Renal cortex interstitium (tissue), 11 donors: ENCODE data around the gene FRMD4B. TPM values are rescaled to one million over a fixed set of nuclear protein-coding genes. Genes with fewer than 3 reads are reported as not detected.
A peak's percentile ranks its signal among the peaks of the same experiment; 100 is the strongest.
"Not testable (repeated sequence)": the region's sequence is repeated elsewhere in the genome, so short reads cannot be mapped to it uniquely, and the experiment has no call there.

Experiments used
- DNase-seq, 11 donors: peaks; one replicate each; pipeline ENCODE4 v3.0.0-alpha.2; 2013; ENCODE audit warnings: low read depth in 9 of 11, low spot score in 4 of 11; ENCODE audit errors: extremely low read depth in 1 of 11
- polyA plus RNA-seq, 3 donors: library from polyadenylated mRNA; unstranded; fragments of 120-200 nt; gene quantifications; one replicate each; pipeline ENCODE4 v1.2.1, GENCODE V29; 2013; ENCODE audit not compliant: insufficient read length in 3 of 3

Gene FRMD4B
- polyA plus RNA-seq, 3 donors = 42.4 to 45.6 (median 45.2) TPM

GRCh38 chr3:69260843-69261405 is 125.0 kb downstream of the FRMD4B start:
- DNase-seq = not testable (repeated sequence)

GRCh38 chr3:69260216-69260787 is 125.6 kb downstream of the FRMD4B start:
- DNase-seq = no peak

- no peak for DNase-seq
Observed at GRCh38 chr3:69259125-69259524, 126.8 kb downstream of the FRMD4B start.

GRCh38 chr3:69255928-69256327 is 130.0 kb downstream of the FRMD4B start:
- no peak for DNase-seq

DNA sequence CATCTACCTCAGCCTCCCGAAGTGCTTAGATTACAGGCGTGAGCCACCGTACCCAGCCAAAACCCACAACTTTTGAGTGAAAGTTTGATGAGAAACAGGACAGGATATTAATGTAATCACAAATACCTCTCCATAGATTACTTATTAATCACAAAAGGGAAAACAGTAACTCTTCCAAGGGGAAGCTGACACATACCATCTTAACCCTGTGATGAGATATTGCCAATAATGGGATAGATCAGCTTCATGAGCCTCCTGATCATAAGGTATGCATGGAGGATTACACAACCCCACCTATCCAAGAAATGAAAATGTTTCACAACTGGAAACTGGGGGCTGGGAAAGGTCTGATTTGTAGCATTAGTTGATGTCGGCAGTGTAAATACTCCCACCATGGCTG is 131.5 kb downstream of the FRMD4B start:
- no peak for DNase-seq

- no peak for DNase-seq
Observed at GRCh38 chr3:69252631-69253030, 133.3 kb downstream of the FRMD4B start.

GRCh38 chr3:69252141-69252540 is 133.7 kb downstream of the FRMD4B start:
- DNase-seq = no peak

DNA sequence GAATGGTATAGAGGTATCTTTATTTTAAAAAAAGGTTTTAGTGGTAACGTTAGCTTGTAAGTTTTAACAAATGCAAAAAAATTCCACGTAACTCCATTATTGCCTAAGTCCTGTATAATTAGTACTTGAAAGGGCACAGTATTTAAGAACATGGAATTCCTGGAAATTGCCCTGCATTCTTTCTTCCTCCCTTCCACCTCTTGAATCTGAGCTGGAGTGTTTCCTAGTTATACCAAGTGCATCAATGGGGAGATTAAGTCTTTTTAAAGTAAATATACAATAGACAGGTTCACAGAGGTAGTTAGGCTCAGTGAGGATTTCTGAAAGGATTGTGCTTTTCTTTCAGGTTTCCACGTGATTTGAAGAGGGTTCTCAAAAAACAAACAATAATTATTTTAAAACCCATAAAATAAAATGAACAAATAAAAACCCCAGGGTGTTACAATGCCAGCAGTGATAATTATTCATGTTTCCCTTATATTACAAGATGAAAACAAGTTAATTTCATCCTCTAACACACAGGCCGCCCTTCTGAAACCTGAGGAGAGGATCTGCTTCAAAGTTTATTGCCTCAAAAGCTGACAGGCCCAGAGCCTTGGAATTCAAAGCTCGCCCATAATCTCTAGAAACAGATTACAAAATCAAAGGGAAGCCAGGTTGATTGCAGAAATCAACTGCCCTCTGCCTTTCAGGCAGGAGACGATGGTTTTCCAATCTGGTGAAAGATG is 134.6 kb downstream of the FRMD4B start:
- DNase-seq = no peak

DNA sequence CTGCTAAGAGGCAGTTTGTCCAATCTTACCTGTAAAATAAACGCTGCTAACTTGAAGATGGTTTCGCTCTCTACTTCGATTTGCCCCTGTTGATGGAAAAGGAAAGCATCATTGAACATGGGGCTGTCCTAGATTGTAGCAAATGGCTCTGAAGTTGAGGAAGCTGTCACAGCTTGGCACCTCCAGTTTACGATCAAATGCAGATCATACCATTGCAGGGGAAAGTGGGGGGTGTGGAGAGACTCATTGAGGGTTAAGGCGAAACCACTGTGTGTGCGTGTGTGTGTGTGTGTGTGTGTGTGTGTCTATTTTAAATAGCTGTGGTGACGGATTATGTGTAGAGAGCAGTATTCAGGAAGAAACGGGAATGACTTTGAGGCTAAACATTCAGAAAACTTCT is 135.9 kb downstream of the FRMD4B start:
- DNase-seq = peak in 9 of 11 donors; percentile 63 to 86 (median 78)

DNA sequence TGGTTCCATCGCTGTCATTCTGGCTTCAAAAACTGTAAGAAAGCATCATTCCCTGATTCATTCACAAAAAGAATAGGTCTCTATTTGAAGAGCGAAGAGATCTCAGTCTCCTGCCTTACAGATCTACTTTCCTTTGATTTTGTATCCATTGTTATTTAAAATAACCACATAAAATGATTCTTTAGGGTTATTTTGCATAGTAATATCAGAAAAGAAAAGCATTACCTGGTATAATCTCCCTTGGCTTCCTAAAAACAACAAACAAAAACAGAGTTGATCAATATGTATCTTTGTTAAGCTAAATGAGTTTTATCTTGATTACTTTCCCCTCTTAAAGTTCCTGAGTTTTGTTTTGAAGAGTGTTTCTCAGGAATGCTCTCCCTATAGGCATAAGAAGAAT is 136.9 kb downstream of the FRMD4B start:
- DNase-seq = no peak

DNA sequence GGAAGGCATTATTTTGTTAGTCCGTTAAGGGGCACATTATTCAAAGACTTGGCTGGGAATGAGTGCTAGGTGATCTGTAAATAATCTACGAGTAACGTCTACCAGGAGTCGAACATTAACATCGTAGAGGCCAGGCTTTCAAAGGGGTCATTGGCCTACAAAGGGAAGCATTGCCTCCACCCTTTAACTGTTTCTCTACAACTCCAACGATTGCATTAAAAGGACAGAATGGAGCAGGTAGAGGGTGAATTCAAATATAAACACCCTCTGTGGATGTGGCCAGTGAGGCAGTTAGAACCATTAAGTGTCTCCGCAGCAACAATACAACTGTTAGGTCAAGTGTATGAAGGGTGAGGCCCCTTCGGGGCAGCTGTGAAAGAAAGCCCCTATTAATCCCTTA is 137.5 kb downstream of the FRMD4B start:
- DNase-seq = peak in 2 of 11 donors; percentile 55 to 73

GRCh38 chr3:69246612-69247011 is 139.3 kb downstream of the FRMD4B start:
- DNase-seq = no peak

DNA sequence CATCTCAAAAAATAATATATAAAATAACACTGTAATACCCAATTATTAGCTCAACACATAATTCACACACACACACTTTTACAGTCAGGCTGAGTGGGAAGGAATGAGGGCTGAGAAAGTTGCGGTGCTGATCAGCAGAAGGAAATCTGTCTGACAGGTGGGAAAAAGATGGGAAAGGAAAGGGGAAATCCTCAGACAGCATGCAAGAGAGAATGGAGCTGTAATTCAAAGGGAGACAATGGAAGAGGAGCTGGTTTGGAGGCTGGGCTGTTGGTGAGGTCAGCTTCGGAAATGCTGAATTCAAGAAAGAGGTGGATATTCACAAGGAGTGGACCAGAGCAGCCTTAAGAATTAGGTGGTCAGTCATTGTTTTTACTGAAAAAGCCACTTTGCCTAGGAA is 141.8 kb downstream of the FRMD4B start:
- no peak for DNase-seq

DNA sequence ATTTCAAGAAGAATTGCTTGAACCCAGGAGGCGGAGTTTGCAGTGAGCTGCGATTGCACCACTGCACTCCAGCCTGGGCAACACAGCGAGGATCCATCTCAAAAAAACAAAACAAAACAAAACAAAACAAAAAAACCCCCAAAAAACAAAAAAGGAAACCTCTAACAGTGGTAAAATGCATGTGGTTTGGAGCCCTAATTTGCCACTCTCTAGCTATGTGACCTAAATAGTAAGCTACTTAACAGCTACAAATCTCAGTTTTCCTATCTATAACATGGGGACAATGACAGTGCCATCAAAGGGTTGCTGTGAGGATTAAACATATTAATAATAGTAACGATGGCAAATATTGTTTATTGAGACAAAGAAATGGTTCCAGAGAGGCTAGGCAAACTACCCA is 144.1 kb downstream of the FRMD4B start:
- DNase-seq = no peak

DNA sequence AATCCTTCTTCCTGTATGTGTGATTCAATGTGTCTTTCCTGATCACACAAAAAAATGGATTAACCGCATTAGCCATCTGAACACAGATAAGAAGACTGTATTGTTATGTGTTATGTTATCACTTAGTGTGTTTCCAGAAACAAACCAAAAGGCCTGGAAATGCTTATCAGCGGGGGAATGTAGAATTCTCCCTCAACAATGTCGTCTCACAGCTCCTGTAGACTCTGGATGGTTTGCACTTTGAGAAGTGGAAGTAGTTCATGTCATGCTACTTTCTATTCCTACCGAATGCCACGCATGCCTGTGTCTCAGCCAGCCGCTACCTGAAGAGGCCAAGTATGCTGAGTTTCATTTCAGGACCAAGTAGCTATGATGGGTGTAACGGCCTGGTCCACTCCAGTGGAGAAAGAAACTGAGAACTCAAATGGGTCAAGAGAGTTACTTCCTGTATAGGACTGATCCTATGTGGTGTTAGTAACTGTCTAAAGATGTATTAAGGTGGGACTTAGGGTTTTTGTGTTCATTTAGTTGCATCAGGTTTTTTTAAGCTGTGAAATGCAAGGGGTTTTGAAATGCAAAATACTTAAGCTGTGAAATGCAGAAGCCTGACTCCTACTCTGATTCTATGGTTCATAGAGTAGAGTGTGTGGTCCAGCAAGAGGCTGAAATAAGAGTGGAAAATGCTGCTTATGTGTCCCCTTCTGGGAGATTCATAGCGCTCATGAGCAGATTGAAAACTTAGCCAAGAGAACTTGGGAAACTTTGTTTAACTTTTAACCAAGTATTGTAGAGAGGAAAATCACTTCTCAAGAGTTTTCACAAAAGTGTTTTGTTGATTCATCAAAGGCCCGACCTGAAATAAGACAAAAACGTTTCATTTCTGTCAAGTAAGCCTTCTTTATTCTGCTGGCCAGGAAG is 145.0 kb downstream of the FRMD4B start:
- DNase-seq = no peak

DNA sequence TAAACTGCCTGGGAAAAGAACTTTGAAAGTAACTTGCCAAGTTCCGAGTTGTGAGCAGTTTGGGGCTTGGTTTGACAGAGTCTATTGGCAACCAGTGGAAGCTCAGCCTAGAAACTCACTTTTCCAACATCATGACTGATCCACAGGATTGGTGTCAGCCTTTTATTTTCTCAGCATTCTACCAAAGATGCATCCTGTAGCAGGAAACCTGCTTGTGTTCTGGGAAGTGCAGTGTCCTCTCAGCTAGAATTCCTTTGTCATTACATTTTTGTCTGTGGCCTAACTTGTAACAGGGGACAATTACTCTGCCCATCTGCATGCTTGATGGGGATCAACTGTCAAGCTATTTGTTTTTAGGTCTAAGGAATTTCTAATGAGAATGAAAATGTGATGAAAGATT is 146.8 kb downstream of the FRMD4B start:
- DNase-seq = no peak

GRCh38 chr3:69236812-69237707 is 148.8 kb downstream of the FRMD4B start:
- no peak for DNase-seq

GRCh38 chr3:69235882-69236281 is 150.0 kb downstream of the FRMD4B start:
- no peak for DNase-seq

DNA sequence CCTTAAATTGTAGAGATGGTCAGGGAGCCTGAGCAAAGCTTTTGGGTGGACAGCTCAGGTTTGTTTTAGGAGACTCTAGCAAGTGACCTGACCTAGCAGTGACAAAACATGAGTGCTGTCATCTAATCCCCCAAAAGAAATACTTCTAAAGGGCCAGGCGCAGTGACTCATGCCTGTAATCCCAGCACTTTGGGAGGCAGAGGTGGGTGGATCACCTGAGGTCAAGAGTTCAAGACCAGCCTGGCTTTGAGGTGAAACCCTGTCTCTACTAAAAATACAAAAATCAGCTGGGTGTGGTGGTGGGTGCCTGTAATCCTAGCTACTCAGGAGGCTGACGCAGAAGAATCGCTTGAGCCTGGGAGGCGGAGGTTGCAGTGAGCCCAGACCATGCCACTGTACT is 150.7 kb downstream of the FRMD4B start:
- not testable (repeated sequence) for DNase-seq
